HCT116 (cell line): ENCODE results near the gene CCSER1. TPM values are rescaled to one million over a fixed set of nuclear protein-coding genes. Genes with fewer than 3 reads are reported as not detected.

Experiments
- ATAC-seq: fragments of 200-7000 bp; cut with Tn5 transposase; 2 replicates; pipeline ENCODE4 v1.9.1; 2020; ENCODE audit warnings: mild to moderate bottlenecking, moderate library complexity
- BruUV-seq: library from RNA; stranded (reverse); fragments of 400-500 nt; replicated peaks from 2 replicates; lab custom pipeline; 2021; lab: Mats Ljungman, UMichigan
- CTCF ChIA-PET: fragments of 300-600 bp; sonication (Branson Sonifier 250); formaldehyde crosslinking; loops from one replicate; lab custom pipeline; 2021; ENCODE audit warnings: antibody characterized with exemption; lab: Charles Lee
- POLR2A ChIA-PET: fragments of 300-600, 350-600 bp; sonication (Branson Sonifier 250); formaldehyde crosslinking; loops from one replicate; lab custom pipeline; 2021; ENCODE audit warnings: antibody characterized with exemption; lab: Charles Lee
- RAD21 ChIA-PET, 2 experiments: fragments of 300-600 bp; sonication (Branson Sonifier 250); formaldehyde crosslinking; loops; one replicate each; lab custom pipeline; 2023; ENCODE audit warnings: low total read pairs in 2 of 2; ENCODE audit not compliant: uncharacterized antibody in 2 of 2, unreplicated experiment in 2 of 2, low non-redundant PET in 1 of 2; lab: Charles Lee
- DNase-seq: peaks from one replicate; pipeline ENCODE4 v3.0.0-alpha.2; 2010; ENCODE audit warnings: low read depth, low spot score
- H2AFZ ChIP-seq: fragments of 200-600 bp; shearing (Covaris generic), sonication (generic); 2 replicates; pipeline ENCODE4 v1.6.1; 2017; ENCODE audit warnings: low read depth, mixed run types, mixed read lengths, antibody characterized with exemption, low read length; ENCODE audit not compliant: poor library complexity, severe bottlenecking
- H3K27ac ChIP-seq: 2 replicates; pipeline ENCODE4 v1.5.1; 2012; ENCODE audit warnings: low read depth, low read length
- H3K27me3 ChIP-seq: fragments of 200-600 bp; sonication (generic); 2 replicates; pipeline ENCODE4 v1.6.1; 2016; ENCODE audit warnings: mixed run types, low read length, mixed read lengths; ENCODE audit not compliant: insufficient read depth
- H3K36me3 ChIP-seq, 2 experiments: fragments of 200-500 bp in 1 of 2; fragments of 200-600 bp in 1 of 2; sonication (Bioruptor generic) in 1 of 2; sonication (generic) in 1 of 2; 2 replicates each; pipeline versions ENCODE4 v1.5.1 to v1.6.1; 2014 to 2016; ENCODE audit warnings: low read length in 2 of 2, inconsistent platforms in 1 of 2, mixed read lengths in 1 of 2, mixed run types in 1 of 2; ENCODE audit not compliant: insufficient read depth in 2 of 2, control insufficient read depth in 1 of 2
- H3K4me1 ChIP-seq, 2 experiments: fragments of 200-600 bp in 1 of 2; sonication (generic) in 1 of 2; 2 replicates each; pipeline versions ENCODE4 v1.5.1 to v1.6.1; 2012 to 2017; ENCODE audit warnings: low read length in 2 of 2, inconsistent platforms in 1 of 2, mild to moderate bottlenecking in 1 of 2, mixed read lengths in 1 of 2, mixed run types in 1 of 2, moderate library complexity in 1 of 2; ENCODE audit not compliant: insufficient read depth in 2 of 2, control insufficient read depth in 1 of 2
- H3K4me2 ChIP-seq: fragments of 200-600 bp; sonication (generic); 2 replicates; pipeline ENCODE4 v1.6.1; 2017; ENCODE audit warnings: mixed run types, low read length, mixed read lengths
- H3K4me3 ChIP-seq, 2 experiments: fragments of 200-600 bp in 1 of 2; sonication (generic) in 1 of 2; replicated peaks in 1 of 2; 2 replicates each; pipeline ENCODE4 v1.5.1; 2011 to 2016; ENCODE audit warnings: low read length in 2 of 2, control low read depth in 1 of 2, low read depth in 1 of 2, mild to moderate bottlenecking in 1 of 2, mixed read lengths in 1 of 2, mixed run types in 1 of 2
- H3K79me2 ChIP-seq: fragments of 200-600 bp; sonication (generic); 2 replicates; pipeline ENCODE4 v1.6.1; 2017; ENCODE audit warnings: mild to moderate bottlenecking, mixed run types, low read length, moderate library complexity, mixed read lengths; ENCODE audit not compliant: insufficient read depth
- H3K9ac ChIP-seq: fragments of 200-600 bp; sonication (generic); 2 replicates; pipeline ENCODE4 v1.6.1; 2016; ENCODE audit warnings: low read length, mixed read lengths
- H3K9me2 ChIP-seq: fragments of 200-600 bp; sonication (generic), shearing (Covaris generic); 2 replicates; pipeline ENCODE4 v1.6.1; 2017; ENCODE audit warnings: mixed run types, mild to moderate bottlenecking, moderate library complexity; ENCODE audit not compliant: insufficient read depth
- H3K9me3 ChIP-seq, 2 experiments: fragments of 200-500 bp in 1 of 2; fragments of 200-600 bp in 1 of 2; sonication (Bioruptor generic) in 1 of 2; sonication (generic) in 1 of 2; 2 replicates each; pipeline ENCODE4 v1.6.1; 2014 to 2017; ENCODE audit warnings: low read length in 2 of 2, mixed read lengths in 2 of 2, inconsistent platforms in 1 of 2, low read depth in 1 of 2, mild to moderate bottlenecking in 1 of 2, mixed run types in 1 of 2, moderate library complexity in 1 of 2; ENCODE audit not compliant: control insufficient read depth in 1 of 2, insufficient read depth in 1 of 2
- H4K20me1 ChIP-seq: fragments of 200-600 bp; sonication (generic), shearing (Covaris generic); 2 replicates; pipeline ENCODE4 v1.6.1; 2017; ENCODE audit warnings: mixed run types, mild to moderate bottlenecking, moderate library complexity; ENCODE audit not compliant: insufficient read depth
- CBX3 ChIP-seq: IDR thresholded peaks from 2 replicates; pipeline ENCODE4 v1.6.1; 2012; ENCODE audit warnings: low read depth
- CEBPB ChIP-seq: IDR thresholded peaks from 2 replicates; pipeline ENCODE4 v1.6.1; 2012; ENCODE audit warnings: low read depth
- ELF1 ChIP-seq: IDR thresholded peaks from 2 replicates; pipeline ENCODE4 v1.6.1; 2012; ENCODE audit warnings: low read depth, borderline replicate concordance
- EZH2phosphoT487 ChIP-seq: fragments of 200-600 bp; IDR thresholded peaks from 2 replicates; pipeline ENCODE4 v1.6.1; 2018; ENCODE audit warnings: antibody characterized with exemption, borderline replicate concordance
- FOSL1 ChIP-seq: IDR thresholded peaks from 2 replicates; pipeline ENCODE4 v1.6.1; 2012; ENCODE audit warnings: low read depth
- POLR2A ChIP-seq: IDR thresholded peaks from 2 replicates; pipeline ENCODE4 v1.7.0; 2011; ENCODE audit warnings: borderline replicate concordance; ENCODE audit not compliant: insufficient read depth, insufficient read length; ENCODE audit errors: extremely low read depth
- POLR2AphosphoS5 ChIP-seq: IDR thresholded peaks from 2 replicates; pipeline ENCODE4 v1.6.1; 2011; ENCODE audit warnings: mild to moderate bottlenecking, low read depth, low read length, moderate library complexity
- SIN3A ChIP-seq: IDR thresholded peaks from 2 replicates; pipeline ENCODE4 v1.6.1; 2012; ENCODE audit warnings: low read depth
- SP1 ChIP-seq: IDR thresholded peaks from 2 replicates; pipeline ENCODE4 v1.6.1; 2012; ENCODE audit warnings: low read depth
- SRF ChIP-seq: IDR thresholded peaks from 2 replicates; pipeline ENCODE4 v1.6.1; 2012; ENCODE audit warnings: low read depth
- YY1 ChIP-seq: IDR thresholded peaks from 2 replicates; pipeline ENCODE4 v1.6.1; 2011; ENCODE audit warnings: low read length, low read depth, moderate library complexity, mild to moderate bottlenecking; ENCODE audit not compliant: insufficient replicate concordance; ENCODE audit errors: extremely low read depth
- ZFX ChIP-seq: fragments of 450-650 bp; IDR thresholded peaks from 2 replicates; pipeline ENCODE4 v1.6.1; 2017
- ZNF274 ChIP-seq: fragments of 200-500 bp; sonication (Bioruptor generic); IDR thresholded peaks from 2 replicates; pipeline ENCODE4 v1.6.1; 2014; ENCODE audit warnings: mild to moderate bottlenecking, low read depth, low read length, inconsistent platforms
- intact Hi-C: fragments of 100-400 bp; cut with micrococcal nuclease; formaldehyde crosslinking; loops from 2 replicates; pipeline ENCODE4 v1.10.0; 2022
- total RNA-seq: library from RNA; stranded (reverse); gene quantifications from one replicate; pipeline ENCODE4 v1.2.1, GENCODE V29; 2021; ENCODE audit not compliant: unreplicated experiment
- TF ChIP-seq, protein P1 (sequence below): IDR thresholded peaks from 2 replicates; pipeline ENCODE4 v1.6.1; 2012; ENCODE audit warnings: low read depth
- TF ChIP-seq, protein P2 (sequence below): IDR thresholded peaks from 2 replicates; pipeline ENCODE4 v1.6.1; 2011; ENCODE audit warnings: mild to moderate bottlenecking, low read length, moderate library complexity; ENCODE audit not compliant: insufficient replicate concordance; ENCODE audit errors: extremely low read depth
- TF ChIP-seq, protein P3 (sequence below): IDR thresholded peaks from 2 replicates; pipeline ENCODE4 v1.6.1; 2012
- TF ChIP-seq, protein P4 (sequence below), 3 experiments: fragments of 200-600 bp in 1 of 3; sonication (generic) in 1 of 3; IDR thresholded peaks in 2 of 3; conservative IDR thresholded peaks in 1 of 3; 2 replicates each; pipeline ENCODE4 v1.5.1; 2012 to 2017; ENCODE audit warnings: low read depth in 2 of 3, low read length in 2 of 3, antibody characterized with exemption in 1 of 3, borderline replicate concordance in 1 of 3, control low read depth in 1 of 3, mild to moderate bottlenecking in 1 of 3, mixed read lengths in 1 of 3, mixed run types in 1 of 3, moderate library complexity in 1 of 3; ENCODE audit not compliant: insufficient read depth in 1 of 3

CCSER1 gene
- total RNA-seq, 1 experiment from 2014 or later, result 6.7 TPM

DNA sequence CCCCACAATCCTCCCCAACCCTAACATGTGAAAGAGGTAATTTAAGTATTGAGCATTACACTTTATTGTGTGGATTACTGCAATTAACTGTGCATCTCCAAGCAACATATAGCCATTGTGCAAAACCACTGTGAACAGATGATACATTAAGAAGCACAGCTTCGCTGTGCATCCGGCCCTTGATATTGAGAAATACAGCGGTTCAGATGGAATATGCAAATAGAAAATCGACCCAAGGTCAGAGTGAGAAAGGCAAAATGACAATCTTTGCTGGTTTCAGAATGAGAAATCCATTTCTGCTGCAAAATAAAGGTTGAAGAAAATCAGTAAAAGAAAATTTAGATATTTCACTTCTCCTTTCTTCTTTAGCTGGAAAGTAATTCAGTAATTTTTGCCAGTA lies 1370.7 kb downstream of the CCSER1 start:
- ATAC-seq, result no peak
- ChIA-PET RAD21 (no interaction called here), CTCF (no interaction called here), POLR2A (no interaction called here)
- no peaks in the 10 kb centered on the region for H4K20me1 ChIP-seq
- no peak overlapping the region for H3K9ac ChIP-seq
- BruUV-seq, result no TSS peak
- H3K79me2 ChIP-seq, result no peaks in the 10 kb centered on the region
- no peak for DNase-seq
- no peak overlapping the region for H3K27ac ChIP-seq
- H2AFZ ChIP-seq, result no peak overlapping the region
- H3K36me3 ChIP-seq, result no peaks in the 10 kb centered on the region
- TF ChIP-seq SRF, result no peak
- TF ChIP-seq ZFX, result no peak
- TF ChIP-seq, protein P1, sequence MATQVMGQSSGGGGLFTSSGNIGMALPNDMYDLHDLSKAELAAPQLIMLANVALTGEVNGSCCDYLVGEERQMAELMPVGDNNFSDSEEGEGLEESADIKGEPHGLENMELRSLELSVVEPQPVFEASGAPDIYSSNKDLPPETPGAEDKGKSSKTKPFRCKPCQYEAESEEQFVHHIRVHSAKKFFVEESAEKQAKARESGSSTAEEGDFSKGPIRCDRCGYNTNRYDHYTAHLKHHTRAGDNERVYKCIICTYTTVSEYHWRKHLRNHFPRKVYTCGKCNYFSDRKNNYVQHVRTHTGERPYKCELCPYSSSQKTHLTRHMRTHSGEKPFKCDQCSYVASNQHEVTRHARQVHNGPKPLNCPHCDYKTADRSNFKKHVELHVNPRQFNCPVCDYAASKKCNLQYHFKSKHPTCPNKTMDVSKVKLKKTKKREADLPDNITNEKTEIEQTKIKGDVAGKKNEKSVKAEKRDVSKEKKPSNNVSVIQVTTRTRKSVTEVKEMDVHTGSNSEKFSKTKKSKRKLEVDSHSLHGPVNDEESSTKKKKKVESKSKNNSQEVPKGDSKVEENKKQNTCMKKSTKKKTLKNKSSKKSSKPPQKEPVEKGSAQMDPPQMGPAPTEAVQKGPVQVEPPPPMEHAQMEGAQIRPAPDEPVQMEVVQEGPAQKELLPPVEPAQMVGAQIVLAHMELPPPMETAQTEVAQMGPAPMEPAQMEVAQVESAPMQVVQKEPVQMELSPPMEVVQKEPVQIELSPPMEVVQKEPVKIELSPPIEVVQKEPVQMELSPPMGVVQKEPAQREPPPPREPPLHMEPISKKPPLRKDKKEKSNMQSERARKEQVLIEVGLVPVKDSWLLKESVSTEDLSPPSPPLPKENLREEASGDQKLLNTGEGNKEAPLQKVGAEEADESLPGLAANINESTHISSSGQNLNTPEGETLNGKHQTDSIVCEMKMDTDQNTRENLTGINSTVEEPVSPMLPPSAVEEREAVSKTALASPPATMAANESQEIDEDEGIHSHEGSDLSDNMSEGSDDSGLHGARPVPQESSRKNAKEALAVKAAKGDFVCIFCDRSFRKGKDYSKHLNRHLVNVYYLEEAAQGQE, result no peak
- TF ChIP-seq CBX3, result no peak
- TF ChIP-seq, protein P2, sequence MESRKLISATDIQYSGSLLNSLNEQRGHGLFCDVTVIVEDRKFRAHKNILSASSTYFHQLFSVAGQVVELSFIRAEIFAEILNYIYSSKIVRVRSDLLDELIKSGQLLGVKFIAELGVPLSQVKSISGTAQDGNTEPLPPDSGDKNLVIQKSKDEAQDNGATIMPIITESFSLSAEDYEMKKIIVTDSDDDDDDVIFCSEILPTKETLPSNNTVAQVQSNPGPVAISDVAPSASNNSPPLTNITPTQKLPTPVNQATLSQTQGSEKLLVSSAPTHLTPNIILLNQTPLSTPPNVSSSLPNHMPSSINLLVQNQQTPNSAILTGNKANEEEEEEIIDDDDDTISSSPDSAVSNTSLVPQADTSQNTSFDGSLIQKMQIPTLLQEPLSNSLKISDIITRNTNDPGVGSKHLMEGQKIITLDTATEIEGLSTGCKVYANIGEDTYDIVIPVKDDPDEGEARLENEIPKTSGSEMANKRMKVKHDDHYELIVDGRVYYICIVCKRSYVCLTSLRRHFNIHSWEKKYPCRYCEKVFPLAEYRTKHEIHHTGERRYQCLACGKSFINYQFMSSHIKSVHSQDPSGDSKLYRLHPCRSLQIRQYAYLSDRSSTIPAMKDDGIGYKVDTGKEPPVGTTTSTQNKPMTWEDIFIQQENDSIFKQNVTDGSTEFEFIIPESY, result no peak
- TF ChIP-seq ELF1, result no peak
- no peak for TF ChIP-seq POLR2A
- no peak for TF ChIP-seq FOSL1
- no peak for TF ChIP-seq CEBPB
- TF ChIP-seq ZNF274, result no peak
- TF ChIP-seq, protein P3, sequence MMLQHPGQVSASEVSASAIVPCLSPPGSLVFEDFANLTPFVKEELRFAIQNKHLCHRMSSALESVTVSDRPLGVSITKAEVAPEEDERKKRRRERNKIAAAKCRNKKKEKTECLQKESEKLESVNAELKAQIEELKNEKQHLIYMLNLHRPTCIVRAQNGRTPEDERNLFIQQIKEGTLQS, result no peak
- TF ChIP-seq SP1, result no peak
- TF ChIP-seq, protein P4, sequence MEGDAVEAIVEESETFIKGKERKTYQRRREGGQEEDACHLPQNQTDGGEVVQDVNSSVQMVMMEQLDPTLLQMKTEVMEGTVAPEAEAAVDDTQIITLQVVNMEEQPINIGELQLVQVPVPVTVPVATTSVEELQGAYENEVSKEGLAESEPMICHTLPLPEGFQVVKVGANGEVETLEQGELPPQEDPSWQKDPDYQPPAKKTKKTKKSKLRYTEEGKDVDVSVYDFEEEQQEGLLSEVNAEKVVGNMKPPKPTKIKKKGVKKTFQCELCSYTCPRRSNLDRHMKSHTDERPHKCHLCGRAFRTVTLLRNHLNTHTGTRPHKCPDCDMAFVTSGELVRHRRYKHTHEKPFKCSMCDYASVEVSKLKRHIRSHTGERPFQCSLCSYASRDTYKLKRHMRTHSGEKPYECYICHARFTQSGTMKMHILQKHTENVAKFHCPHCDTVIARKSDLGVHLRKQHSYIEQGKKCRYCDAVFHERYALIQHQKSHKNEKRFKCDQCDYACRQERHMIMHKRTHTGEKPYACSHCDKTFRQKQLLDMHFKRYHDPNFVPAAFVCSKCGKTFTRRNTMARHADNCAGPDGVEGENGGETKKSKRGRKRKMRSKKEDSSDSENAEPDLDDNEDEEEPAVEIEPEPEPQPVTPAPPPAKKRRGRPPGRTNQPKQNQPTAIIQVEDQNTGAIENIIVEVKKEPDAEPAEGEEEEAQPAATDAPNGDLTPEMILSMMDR (IDR thresholded peaks at IDR 0.05 in 2 of 3, conservative IDR thresholded peaks at IDR 0.05 in 1 of 3; ENCODE audit: borderline replicate concordance in 1 of 3, insufficient read depth in 1 of 3, low read depth in 2 of 3, low read length in 2 of 3), result no peak
- no peak for TF ChIP-seq EZH2phosphoT487
- no peak for TF ChIP-seq YY1
- no peak for TF ChIP-seq POLR2AphosphoS5
- no peak for TF ChIP-seq SIN3A
- H3K4me2 ChIP-seq, result no peak overlapping the region
- no peaks in the 10 kb centered on the region for H3K4me1 ChIP-seq
- no peaks in the 10 kb centered on the region for H3K27me3 ChIP-seq
- H3K4me3 ChIP-seq, result no peak overlapping the region
- no peaks in the 10 kb centered on the region for H3K9me3 ChIP-seq
- intact Hi-C loops, result no loop called here
- no peaks in the 10 kb centered on the region for H3K9me2 ChIP-seq
